GM18868 (cell line): ENCODE measurements around the gene ULK1.
A peak's percentile ranks its signal among the peaks of the same experiment; 100 is the strongest.
"Not testable (repeated sequence)": the region's sequence is repeated elsewhere in the genome, so short reads cannot be mapped to it uniquely, and the experiment has no call there.

Experiments used
- ATAC-seq: cut with Tn5 transposase; IDR thresholded peaks from one replicate; pipeline ENCODE4 v1.9.1; 2021; ENCODE audit warnings: mild to moderate bottlenecking, moderate library complexity; ENCODE audit not compliant: unreplicated experiment

The ULK1 gene

GRCh38 chr12:131885076-131885475 lies 9.3 kb upstream of the ULK1 start:
- not testable (repeated sequence) for ATAC-seq

- no peak for ATAC-seq
Measured at GRCh38 chr12:131885543-131886057, 8.8 kb upstream of the ULK1 start.

- not testable (repeated sequence) for ATAC-seq
Measured at GRCh38 chr12:131891722-131892121, 2.7 kb upstream of the ULK1 start.

GRCh38 chr12:131892711-131893604 lies 1.5 kb upstream of the ULK1 start:
- ATAC-seq = no peak

- no peak for ATAC-seq
Measured at GRCh38 chr12:131893605-131894312, 663 bp upstream of the ULK1 start.

GRCh38 chr12:131894981-131895639 lies 688 bp downstream of the ULK1 start:
- no peak for ATAC-seq

- peak; percentile 6 for ATAC-seq
Measured at GRCh38 chr12:131895640-131896079, 1.2 kb downstream of the ULK1 start.

- peak; percentile 62 for ATAC-seq
Measured at GRCh38 chr12:131896080-131896810, 1.8 kb downstream of the ULK1 start.

- no peak for ATAC-seq
Measured at GRCh38 chr12:131896811-131897270, 2.4 kb downstream of the ULK1 start.

- no peak for ATAC-seq
Measured at GRCh38 chr12:131897276-131897675, 2.9 kb downstream of the ULK1 start.

- no peak for ATAC-seq
Measured at GRCh38 chr12:131897875-131898274, 3.5 kb downstream of the ULK1 start.

- no peak for ATAC-seq
Measured at GRCh38 chr12:131900397-131900796, 6.0 kb downstream of the ULK1 start.

GRCh38 chr12:131901431-131902331 lies 7.3 kb downstream of the ULK1 start:
- no peak for ATAC-seq

- no peak for ATAC-seq
Measured at GRCh38 chr12:131902332-131903241, 8.2 kb downstream of the ULK1 start.

- ATAC-seq = no peak
Measured at GRCh38 chr12:131903270-131904255, 9.1 kb downstream of the ULK1 start.

GRCh38 chr12:131904346-131904745 lies 9.9 kb downstream of the ULK1 start:
- ATAC-seq = no peak

GRCh38 chr12:131905081-131905629 lies 10.7 kb downstream of the ULK1 start:
- ATAC-seq = no peak
